ENCODE data around the gene GTF2F2.
A peak's percentile ranks its signal among the peaks of the same experiment; 100 is the strongest.

Gene GTF2F2

DNA sequence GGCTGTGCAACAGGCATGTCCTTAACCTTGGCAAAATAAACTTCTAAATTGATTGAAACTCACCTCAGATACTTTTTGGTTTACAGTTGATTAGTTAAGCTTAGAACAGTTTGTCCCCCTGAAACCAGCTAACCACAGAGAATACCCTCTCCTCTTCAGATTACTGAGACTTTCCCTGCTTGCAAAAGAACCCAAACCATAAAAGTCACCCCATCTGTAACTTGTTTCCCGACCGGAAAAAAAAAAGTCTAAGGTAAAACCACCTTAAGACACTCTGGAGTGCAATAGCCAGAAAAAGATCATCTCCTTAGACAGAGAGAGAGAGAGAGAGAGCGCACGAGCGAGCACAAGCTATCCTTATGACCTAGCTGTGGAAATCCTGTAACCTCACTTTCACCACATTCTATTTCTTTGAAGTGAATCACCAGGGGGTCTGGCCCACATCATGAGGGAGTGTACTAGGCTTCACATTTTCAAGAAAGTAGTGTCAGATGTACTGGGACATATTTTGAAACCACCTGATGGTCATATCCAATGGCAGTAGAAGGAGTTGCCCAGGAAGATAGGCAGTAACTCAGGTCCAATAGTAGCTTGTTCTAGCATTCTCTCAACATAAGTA lies 11.1 kb upstream of the GTF2F2 start:
- H2AK5ac ChIP-seq (ENCODE audit: low read depth, low read length), result no peak overlapping the region
- no peaks in the 10 kb centered on the region for H3K36me3 ChIP-seq (replicated peaks in 1 of 2; ENCODE audit: control insufficient read depth in 2 of 2, insufficient read depth in 2 of 2, low read length in 2 of 2)
- H2BK120ac ChIP-seq (ENCODE audit: low read depth, low read length), result no peak overlapping the region
- peaks cover 5 to 11% of the 10 kb centered on the region in 2 donors for H3K4me1 ChIP-seq (ENCODE audit: control insufficient read depth in 2 of 2, insufficient read depth in 1 of 2, low read depth in 1 of 2, low read length in 2 of 2)
- no peaks in the 10 kb centered on the region for H3K79me1 ChIP-seq (ENCODE audit: low read depth, low read length)
- no peak for DNase-seq (ENCODE audit: low spot score)
- H3K14ac ChIP-seq (ENCODE audit: low read length), result no peak overlapping the region
- H3K27ac ChIP-seq (replicated peaks; ENCODE audit: low read length), result no peak overlapping the region
- H3K4me2 ChIP-seq (ENCODE audit: insufficient read depth, low read length, poor library complexity, severe bottlenecking), result no peak overlapping the region
- WGBS, 2 donors (ENCODE audit: extremely low coverage in 2 of 2, insufficient read length in 2 of 2, insufficient replicate concordance in 1 of 2), result no CpG with 5 or more reads among the region's 5 CpGs
- no peak overlapping the region for H4K91ac ChIP-seq (ENCODE audit: low read depth, low read length, poor library complexity)
- no peak overlapping the region for H3K18ac ChIP-seq (ENCODE audit: low read length)
- no peak overlapping the region for H3K4ac ChIP-seq (ENCODE audit: low read length)
- H3K9ac ChIP-seq (ENCODE audit: low read depth, low read length, poor library complexity), result no peak overlapping the region
- H4K8ac ChIP-seq (ENCODE audit: low read depth, low read length), result no peak overlapping the region
- peak overlapping the region; percentile 27 for H2AFZ ChIP-seq (ENCODE audit: low read length)
- no peak overlapping the region for H2BK5ac ChIP-seq (ENCODE audit: low read length)
- H2BK12ac ChIP-seq (ENCODE audit: low read length), result no peak overlapping the region
- H3K23ac ChIP-seq (ENCODE audit: low read depth, low read length, poor library complexity), result no peak overlapping the region
- H3K9me3 ChIP-seq (replicated peaks in 1 of 2; ENCODE audit: control insufficient read depth in 2 of 2, insufficient read depth in 1 of 2, low read depth in 1 of 2, low read length in 2 of 2), result no peaks in the 10 kb centered on the region
- no peak overlapping the region for H3K4me3 ChIP-seq (ENCODE audit: low read length in 2 of 2)
- H3K27me3 ChIP-seq (ENCODE audit: control insufficient read depth in 3 of 3, insufficient read depth in 3 of 3, low read depth in 1 of 3, low read length in 3 of 3), result no peaks in the 10 kb centered on the region
- H2BK15ac ChIP-seq (ENCODE audit: low read length), result no peak overlapping the region

DNA sequence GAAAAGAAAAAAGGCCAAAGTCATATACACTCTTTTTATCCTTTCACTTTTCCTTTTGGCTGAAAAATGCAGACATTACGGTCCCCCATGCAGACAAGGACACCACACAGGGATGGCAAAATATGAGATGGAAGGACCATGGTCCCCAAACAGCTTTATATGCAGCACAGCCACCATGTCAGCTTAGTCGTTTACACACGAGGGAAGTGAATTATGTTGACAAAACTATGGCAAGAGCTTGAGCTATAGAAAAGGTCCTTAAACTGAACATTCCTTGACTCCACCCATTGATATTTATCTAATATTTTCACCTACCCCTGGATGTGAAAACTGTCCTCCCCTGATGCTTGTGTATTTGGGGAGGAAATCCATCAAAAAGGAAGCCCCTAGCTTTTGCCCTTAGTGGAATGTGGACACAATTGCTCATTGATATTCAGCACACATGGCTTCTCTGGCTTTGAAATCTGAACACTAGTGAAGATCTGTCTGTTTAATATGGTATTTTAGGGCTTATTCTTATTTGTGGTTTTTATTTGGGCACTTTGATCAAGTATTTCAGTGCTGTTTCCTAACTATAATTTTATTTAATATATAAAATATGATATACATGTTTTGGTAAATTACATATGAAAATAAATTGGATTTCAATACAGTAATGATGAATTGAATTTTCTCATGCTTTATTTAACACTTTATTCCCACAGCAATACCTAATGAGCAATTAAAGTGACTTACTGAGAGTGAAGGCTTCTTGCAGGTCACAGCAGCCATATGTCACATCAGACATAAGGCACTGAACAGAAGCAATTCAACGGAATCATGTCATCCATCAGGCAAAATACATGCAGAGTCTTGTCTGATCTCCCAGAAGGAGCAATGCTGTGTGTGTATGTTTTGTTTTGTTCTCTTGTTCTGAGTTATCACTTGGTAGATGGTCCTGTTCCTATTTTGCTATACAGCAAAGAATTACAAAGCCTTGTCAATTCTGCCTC lies 6.8 kb upstream of the GTF2F2 start:
- no peak for DNase-seq (ENCODE audit: low spot score)
- Histone ChIP-seq H3K14ac (ENCODE audit: low read length) (no peak overlapping the region), H3K4me3 (ENCODE audit: low read length in 2 of 2) (no peak overlapping the region), H3K9me3 (replicated peaks in 1 of 2; ENCODE audit: control insufficient read depth in 2 of 2, insufficient read depth in 1 of 2, low read depth in 1 of 2, low read length in 2 of 2) (no peaks in the 10 kb centered on the region), H2BK15ac (ENCODE audit: low read length) (no peak overlapping the region), H2BK120ac (ENCODE audit: low read depth, low read length) (no peak overlapping the region), H3K4ac (ENCODE audit: low read length) (no peak overlapping the region), H4K91ac (ENCODE audit: low read depth, low read length, poor library complexity) (no peak overlapping the region), H2BK12ac (ENCODE audit: low read length) (no peak overlapping the region), H2AK5ac (ENCODE audit: low read depth, low read length) (no peak overlapping the region), H3K4me2 (ENCODE audit: insufficient read depth, low read length, poor library complexity, severe bottlenecking) (no peak overlapping the region), H3K27me3 (ENCODE audit: control insufficient read depth in 3 of 3, insufficient read depth in 3 of 3, low read depth in 1 of 3, low read length in 3 of 3) (no peaks in the 10 kb centered on the region), H3K23ac (ENCODE audit: low read depth, low read length, poor library complexity) (no peak overlapping the region), H3K9ac (ENCODE audit: low read depth, low read length, poor library complexity) (no peak overlapping the region), H3K27ac (replicated peaks; ENCODE audit: low read length) (no peak overlapping the region), H3K18ac (ENCODE audit: low read length) (no peak overlapping the region), H2BK5ac (ENCODE audit: low read length) (no peak overlapping the region), H4K8ac (ENCODE audit: low read depth, low read length) (no peak overlapping the region), H3K4me1 (ENCODE audit: control insufficient read depth in 2 of 2, insufficient read depth in 1 of 2, low read depth in 1 of 2, low read length in 2 of 2) (peaks cover 3 to 11% of the 10 kb centered on the region in 2 donors), H3K79me1 (ENCODE audit: low read depth, low read length) (no peaks in the 10 kb centered on the region), H2AFZ (ENCODE audit: low read length) (peak overlapping the region; percentile 75), H3K36me3 (replicated peaks in 1 of 2; ENCODE audit: control insufficient read depth in 2 of 2, insufficient read depth in 2 of 2, low read length in 2 of 2) (no peaks in the 10 kb centered on the region)
- WGBS, 2 donors (ENCODE audit: extremely low coverage in 2 of 2, insufficient read length in 2 of 2, insufficient replicate concordance in 1 of 2), result no CpG with 5 or more reads among the region's 4 CpGs

DNA sequence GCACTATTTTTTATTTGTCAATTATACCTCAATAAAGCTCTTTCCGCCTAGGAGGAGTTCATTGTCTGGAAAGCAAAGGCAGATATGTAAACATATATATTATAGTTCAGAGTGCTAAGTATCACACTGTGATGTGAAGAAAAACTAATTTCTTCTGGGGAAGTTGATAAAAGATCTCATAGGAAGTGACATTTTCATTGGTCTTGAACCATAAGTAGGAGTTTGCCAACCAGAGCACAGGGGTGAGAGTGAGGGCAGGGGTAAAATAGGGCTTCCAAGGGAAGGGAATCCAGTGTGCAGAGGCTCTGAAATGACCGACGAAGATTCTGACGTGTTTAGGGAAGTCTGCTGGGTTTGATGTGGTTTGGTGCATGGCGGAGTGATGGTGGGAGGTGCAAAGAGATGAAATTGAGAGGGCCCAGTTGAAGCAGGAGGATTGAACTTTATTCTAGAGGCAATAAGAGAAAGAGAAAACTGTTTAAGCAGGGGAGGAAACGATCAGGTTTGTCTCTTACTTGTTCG lies 780 bp upstream of the GTF2F2 start:
- DNase-seq (ENCODE audit: low spot score), result no peak
- Histone ChIP-seq H3K23ac (ENCODE audit: low read depth, low read length, poor library complexity) (no peak overlapping the region), H4K8ac (ENCODE audit: low read depth, low read length) (no peak overlapping the region), H2BK5ac (ENCODE audit: low read length) (no peak overlapping the region), H3K4me1 (ENCODE audit: control insufficient read depth in 2 of 2, insufficient read depth in 1 of 2, low read depth in 1 of 2, low read length in 2 of 2) (peaks cover 5 to 11% of the 10 kb centered on the region in 2 donors), H4K91ac (ENCODE audit: low read depth, low read length, poor library complexity) (no peak overlapping the region), H2BK15ac (ENCODE audit: low read length) (no peak overlapping the region), H2BK120ac (ENCODE audit: low read depth, low read length) (no peak overlapping the region), H3K9me3 (replicated peaks in 1 of 2; ENCODE audit: control insufficient read depth in 2 of 2, insufficient read depth in 1 of 2, low read depth in 1 of 2, low read length in 2 of 2) (no peaks in the 10 kb centered on the region), H3K9ac (ENCODE audit: low read depth, low read length, poor library complexity) (no peak overlapping the region), H2AFZ (ENCODE audit: low read length) (peak overlapping the region; percentile 92), H3K4me2 (ENCODE audit: insufficient read depth, low read length, poor library complexity, severe bottlenecking) (peak overlapping the region; percentile 79), H3K18ac (ENCODE audit: low read length) (no peak overlapping the region), H3K27ac (replicated peaks; ENCODE audit: low read length) (no peak overlapping the region), H3K4ac (ENCODE audit: low read length) (no peak overlapping the region), H2AK5ac (ENCODE audit: low read depth, low read length) (no peak overlapping the region), H3K27me3 (ENCODE audit: control insufficient read depth in 3 of 3, insufficient read depth in 3 of 3, low read depth in 1 of 3, low read length in 3 of 3) (no peaks in the 10 kb centered on the region), H3K4me3 (ENCODE audit: low read length in 2 of 2) (peak overlapping the region; percentile 78 to 87), H3K14ac (ENCODE audit: low read length) (no peak overlapping the region), H3K79me1 (ENCODE audit: low read depth, low read length) (peaks cover 6% of the 10 kb centered on the region), H2BK12ac (ENCODE audit: low read length) (no peak overlapping the region), H3K36me3 (replicated peaks in 1 of 2; ENCODE audit: control insufficient read depth in 2 of 2, insufficient read depth in 2 of 2, low read length in 2 of 2) (peaks cover 3 to 9% of the 10 kb centered on the region in 2 donors)
- WGBS, 2 donors (ENCODE audit: extremely low coverage in 2 of 2, insufficient read length in 2 of 2, insufficient replicate concordance in 1 of 2), result no CpG with 5 or more reads among the region's 7 CpGs
